ENCODE data around the gene KCNB1. TPM values are rescaled to one million over a fixed set of nuclear protein-coding genes. Genes with fewer than 3 reads are reported as not detected.

KCNB1 gene
- total RNA-seq, 1 donor, result under 0.01 TPM

DNA sequence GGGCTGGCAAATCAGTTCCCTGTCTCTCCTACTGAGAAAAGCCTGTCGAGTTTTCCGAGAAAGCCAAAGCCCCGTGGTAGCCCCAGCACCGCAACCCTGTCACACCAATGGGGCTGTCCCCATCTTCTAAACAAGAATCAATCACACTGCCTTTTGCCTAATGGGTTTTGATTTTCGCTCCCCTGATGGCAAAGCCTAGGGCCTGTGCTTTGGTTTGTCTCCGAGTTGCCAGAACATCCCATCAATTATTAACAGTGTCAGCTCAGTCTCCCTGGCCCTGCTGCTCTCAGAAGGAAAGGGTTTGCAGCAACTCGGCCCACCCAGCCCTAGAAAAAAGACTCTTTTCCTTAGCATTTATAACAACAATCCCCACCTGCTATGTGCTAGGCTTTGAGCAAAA is 4.2 kb downstream of the KCNB1 start:
- Histone ChIP-seq H2AFZ (ENCODE audit: low read length) (no peak overlapping the region), H3K4me1 (ENCODE audit: insufficient read depth, low read length) (no peaks in the 10 kb centered on the region), H4K20me1 (ENCODE audit: insufficient read depth, low read length) (no peaks in the 10 kb centered on the region), H3K4me2 (ENCODE audit: insufficient read depth, low read length) (no peak overlapping the region), H3K27ac (ENCODE audit: low read depth, low read length) (no peak overlapping the region), H3K36me3 (ENCODE audit: insufficient read depth, low read length) (no peaks in the 10 kb centered on the region), H3K27me3 (ENCODE audit: insufficient read depth, low read length) (peaks cover 44% of the 10 kb centered on the region), H3K4me3 (ENCODE audit: insufficient read depth, low read length) (no peak overlapping the region), H3K9me3 (ENCODE audit: low read depth, low read length) (no peaks in the 10 kb centered on the region), H3K79me2 (ENCODE audit: insufficient read depth, low read length) (no peaks in the 10 kb centered on the region)
- TF ChIP-seq CTCF (IDR thresholded peaks at IDR 0.05; ENCODE audit: extremely low read depth, low read depth, low read length), result no peak
- DNase-seq (ENCODE audit: insufficient read length, low spot score, missing footprints), result no peak

GRCh38 chr20:49477200-49477599 is 5.3 kb downstream of the KCNB1 start:
- Histone ChIP-seq H3K27me3 (ENCODE audit: insufficient read depth, low read length) (peaks cover 39% of the 10 kb centered on the region), H3K9me3 (ENCODE audit: low read depth, low read length) (no peaks in the 10 kb centered on the region), H3K4me1 (ENCODE audit: insufficient read depth, low read length) (no peaks in the 10 kb centered on the region)

DNA sequence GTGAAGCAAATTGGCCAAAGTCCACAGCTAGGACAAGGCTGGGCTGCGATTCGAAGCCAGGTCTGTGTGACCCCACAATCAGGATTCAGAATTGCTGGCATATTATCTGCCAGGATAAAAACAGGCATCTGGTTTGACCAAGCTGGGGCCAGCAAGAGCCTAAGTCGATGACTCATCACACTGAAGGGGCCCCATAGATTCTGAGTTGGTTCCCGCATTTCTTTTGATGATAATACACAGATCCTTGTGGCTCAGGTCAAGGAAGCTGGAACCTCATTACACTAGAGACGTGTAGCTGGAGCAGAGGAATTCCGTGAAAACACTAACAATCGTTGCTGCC is 6.5 kb downstream of the KCNB1 start:
- Histone ChIP-seq H3K9me3 (ENCODE audit: low read depth, low read length) (no peaks in the 10 kb centered on the region), H4K20me1 (ENCODE audit: insufficient read depth, low read length) (no peaks in the 10 kb centered on the region), H3K27ac (ENCODE audit: low read depth, low read length) (no peak overlapping the region), H2AFZ (ENCODE audit: low read length) (no peak overlapping the region), H3K4me2 (ENCODE audit: insufficient read depth, low read length) (no peak overlapping the region), H3K36me3 (ENCODE audit: insufficient read depth, low read length) (no peaks in the 10 kb centered on the region), H3K4me1 (ENCODE audit: insufficient read depth, low read length) (no peaks in the 10 kb centered on the region), H3K4me3 (ENCODE audit: insufficient read depth, low read length) (no peak overlapping the region), H3K79me2 (ENCODE audit: insufficient read depth, low read length) (no peaks in the 10 kb centered on the region), H3K27me3 (ENCODE audit: insufficient read depth, low read length) (peaks cover 48% of the 10 kb centered on the region)
- TF ChIP-seq CTCF (IDR thresholded peaks at IDR 0.05; ENCODE audit: extremely low read depth, low read depth, low read length), result no peak
- no peak for DNase-seq (ENCODE audit: insufficient read length, low spot score, missing footprints)

More at GRCh38 chr20:49477200-49477599, 5.3 kb downstream of the KCNB1 start:
- TF ChIP-seq CTCF (IDR thresholded peaks at IDR 0.05; ENCODE audit: extremely low read depth, low read depth, low read length), result no peak
- H4K20me1 ChIP-seq (ENCODE audit: insufficient read depth, low read length), result no peaks in the 10 kb centered on the region
- no peak overlapping the region for H2AFZ ChIP-seq (ENCODE audit: low read length)
- no peak overlapping the region for H3K4me2 ChIP-seq (ENCODE audit: insufficient read depth, low read length)
- H3K36me3 ChIP-seq (ENCODE audit: insufficient read depth, low read length), result no peaks in the 10 kb centered on the region
- no peak for DNase-seq (ENCODE audit: insufficient read length, low spot score, missing footprints)
- no peak overlapping the region for H3K4me3 ChIP-seq (ENCODE audit: insufficient read depth, low read length)
- no peak overlapping the region for H3K27ac ChIP-seq (ENCODE audit: low read depth, low read length)
- no peaks in the 10 kb centered on the region for H3K79me2 ChIP-seq (ENCODE audit: insufficient read depth, low read length)

- peaks cover 49% of the 10 kb centered on the region for H3K27me3 ChIP-seq (ENCODE audit: insufficient read depth, low read length)
- no peak overlapping the region for H3K4me3 ChIP-seq (ENCODE audit: insufficient read depth, low read length)
- no peak overlapping the region for H3K27ac ChIP-seq (ENCODE audit: low read depth, low read length)
- no peaks in the 10 kb centered on the region for H4K20me1 ChIP-seq (ENCODE audit: insufficient read depth, low read length)
- TF ChIP-seq CTCF (IDR thresholded peaks at IDR 0.05; ENCODE audit: extremely low read depth, low read depth, low read length), result no peak
- no peaks in the 10 kb centered on the region for H3K79me2 ChIP-seq (ENCODE audit: insufficient read depth, low read length)
- H2AFZ ChIP-seq (ENCODE audit: low read length), result no peak overlapping the region
- no peaks in the 10 kb centered on the region for H3K9me3 ChIP-seq (ENCODE audit: low read depth, low read length)
- H3K4me1 ChIP-seq (ENCODE audit: insufficient read depth, low read length), result no peaks in the 10 kb centered on the region
- H3K36me3 ChIP-seq (ENCODE audit: insufficient read depth, low read length), result no peaks in the 10 kb centered on the region
- no peak overlapping the region for H3K4me2 ChIP-seq (ENCODE audit: insufficient read depth, low read length)
- no peak for DNase-seq (ENCODE audit: insufficient read length, low spot score, missing footprints)
These were observed 7.0 kb downstream of the KCNB1 start for GRCh38 chr20:49475292-49476015.

Data from osteoblast (primary cell).